ENCODE data around the gene ZNF672. TPM values are rescaled to one million over a fixed set of nuclear protein-coding genes. Genes with fewer than 3 reads are reported as not detected.
A peak's percentile ranks its signal among the peaks of the same experiment; 100 is the strongest.

Gene ZNF672
- total and polyA plus RNA-seq, 2 of the 13 experiments (the other 11 are each of a cell fraction or from before 2014, with no cell fraction given): 17.2 to 22.9 TPM

- Histone ChIP-seq H2AFZ (ENCODE audit: low read length) (no peak overlapping the region), H4K20me1 (ENCODE audit: insufficient read depth, low read length) (no peaks in the 10 kb centered on the region), H3K4me2 (ENCODE audit: low read depth, low read length) (peak overlapping the region; percentile 96), H3K4me3 (replicated peaks in 1 of 3; ENCODE audit: insufficient read depth in 1 of 3, low read depth in 2 of 3, low read length in 3 of 3) (peak overlapping the region in 2 of 3 experiments; percentile 85 to 87; a peak in 5 of 6 replicates), H3K79me2 (ENCODE audit: insufficient read depth, low read length) (no peaks in the 10 kb centered on the region), H3K9ac (ENCODE audit: insufficient read depth, low read depth, low read length) (0 out of 2 replicates have a peak overlapping the region, but pooled peaks have one; percentile 89), H3K27ac (ENCODE audit: extremely low read length, insufficient read depth, low read length) (peak overlapping the region; percentile 95), H3K4me1 (ENCODE audit: insufficient read depth, low read length) (peaks cover 9% of the 10 kb centered on the region), H3K27me3 (ENCODE audit: control insufficient read depth in 1 of 2, insufficient read depth in 2 of 2, low read length in 2 of 2) (peaks cover 0 to 1% of the 10 kb centered on the region in 2 experiments; a peak in 2 of 5 replicates), H3K36me3 (replicated peaks in 1 of 2; ENCODE audit: control insufficient read depth in 1 of 2, insufficient read depth in 2 of 2, low read length in 2 of 2) (no peaks in the 10 kb centered on the region), H3K9me3 (ENCODE audit: low read length) (no peaks in the 10 kb centered on the region)
- BruUV-seq (replicated peaks): no TSS peak
- intact Hi-C loops (cut with micrococcal nuclease; ENCODE audit: unreplicated experiment) (loop anchor here (2.0 kb wide), 1 partner anchor 47 kb away; the partner anchor contains the start of gene SH3BP5L), in situ Hi-C loops (cut with HindIII; ENCODE audit: extremely low pct_ligation_motif_present, low pct_unique_long_range_greater_than_20kb) (no loop called here)
- no peak for ATAC-seq
- no peak for DNase-seq (ENCODE audit: low spot score)
- ChIA-PET CTCF (ENCODE audit: low intra/inter-chr PET ratio, low total read pairs) (no interaction called here), POLR2A (interaction anchor here (0.9 to 3.3 kb wide), 4 partner anchors 13 to 46 kb away, joined by 3 to 44 read pairs (median 22); partner anchors contain the start of genes SH3BP5L, ZNF672 and ZNF692)
- TF ChIP-seq ZNF770 (CRISPR knock-in tag; IDR thresholded peaks at IDR 0.05) (peak; percentile 79), HNRNPH1 (optimal IDR thresholded peaks at IDR 0.05; ENCODE audit: low read depth, low read length) (no peak)
- WGBS (ENCODE audit: low lambda C conversion rate): 90% methylated on average over 3 of the region's 3 CpGs
- no peak for FAIRE-seq
Measured at GRCh38 chr1:248871837-248872401, 33.9 kb downstream of the ZNF672 start.

- ATAC-seq (peak; percentile 91), DNase-seq (ENCODE audit: low spot score) (peak; percentile 80), FAIRE-seq (peak; percentile 81)
- Histone ChIP-seq H3K36me3 (replicated peaks in 1 of 2; ENCODE audit: control insufficient read depth in 1 of 2, insufficient read depth in 2 of 2, low read length in 2 of 2) (no peaks in the 10 kb centered on the region), H4K20me1 (ENCODE audit: insufficient read depth, low read length) (no peaks in the 10 kb centered on the region), H3K9ac (ENCODE audit: insufficient read depth, low read depth, low read length) (peak overlapping the region; percentile 89), H3K4me1 (ENCODE audit: insufficient read depth, low read length) (peaks cover 9% of the 10 kb centered on the region), H3K9me3 (ENCODE audit: low read length) (no peaks in the 10 kb centered on the region), H3K4me3 (replicated peaks in 1 of 3; ENCODE audit: insufficient read depth in 1 of 3, low read depth in 2 of 3, low read length in 3 of 3) (peak overlapping the region; percentile 60 to 87 (median 85)), H3K27ac (ENCODE audit: extremely low read length, insufficient read depth, low read length) (peak overlapping the region; percentile 95), H3K4me2 (ENCODE audit: low read depth, low read length) (peak overlapping the region; percentile 96), H2AFZ (ENCODE audit: low read length) (peak overlapping the region; percentile 88), H3K79me2 (ENCODE audit: insufficient read depth, low read length) (no peaks in the 10 kb centered on the region), H3K27me3 (ENCODE audit: control insufficient read depth in 1 of 2, insufficient read depth in 2 of 2, low read length in 2 of 2) (no peaks in the 10 kb centered on the region; a peak in 1 of 5 replicates)
- TSS peak; percentile 93 for BruUV-seq (replicated peaks)
- CTCF ChIA-PET (ENCODE audit: low intra/inter-chr PET ratio, low total read pairs): interaction anchor here (1.6 kb wide), 1 partner anchor 14 kb away, joined by 3 read pairs; the partner anchor contains the start of gene ZNF692
- in situ Hi-C loops (cut with HindIII; ENCODE audit: extremely low pct_ligation_motif_present, low pct_unique_long_range_greater_than_20kb) (no loop called here), intact Hi-C loops (cut with micrococcal nuclease; ENCODE audit: unreplicated experiment) (loop anchor here (1.0 to 2.0 kb wide), 4 partner anchors 10 to 48 kb away; partner anchors contain the start of genes PGBD2, SH3BP5L and ZNF692)
- POLR2A ChIA-PET: interaction anchor here (0.8 to 3.3 kb wide), 7 partner anchors 9 to 46 kb away, joined by 3 to 44 read pairs (median 19); partner anchors contain the start of genes PGBD2, SH3BP5L, ZNF672 and ZNF692
- WGBS (ENCODE audit: low lambda C conversion rate): under 1% methylated on average over 23 of the region's 31 CpGs
- no peak for TF ChIP-seq NFIB (CRISPR knock-in tag; IDR thresholded peaks at IDR 0.05; ENCODE audit: borderline replicate concordance)
- no peak for TF ChIP-seq SRSF1 (optimal IDR thresholded peaks at IDR 0.05; ENCODE audit: low read depth, low read length)
- TF ChIP-seq PRMT3 (CRISPR knock-in tag; IDR thresholded peaks at IDR 0.05; ENCODE audit: borderline replicate concordance, low read depth): 0 out of 2 replicates have a peak, but pooled peaks have one; percentile 40
- TF ChIP-seq ATF4 (CRISPR knock-in tag; IDR thresholded peaks at IDR 0.05): no peak
- no peak for TF ChIP-seq CREM (IDR thresholded peaks at IDR 0.05)
- no peak for TF ChIP-seq CREM (CRISPR knock-in tag; IDR thresholded peaks at IDR 0.05)
- TF ChIP-seq PHB2 (IDR thresholded peaks at IDR 0.05; ENCODE audit: partially characterized antibody): no peak
- peak; percentile 33; the same call in 1 of the 2 replicates for TF ChIP-seq ZMYM4 (CRISPR knock-in tag; IDR thresholded peaks at IDR 0.05)
Measured at GRCh38 chr1:248872752-248873408, 34.9 kb downstream of the ZNF672 start.

All from HepG2 (cell line).